ENCODE results near the gene ANKRD10. TPM values are rescaled to one million over a fixed set of nuclear protein-coding genes. Genes with fewer than 3 reads are reported as not detected.

The ANKRD10 gene
- total RNA-seq, 4 donors from 2014 or later, result 89.6 to 120 (median 110) TPM

- peaks cover 0 to 6% (median 2%) of the 10 kb centered on the region in 4 donors for H3K4me1 ChIP-seq
- no peak overlapping the region for H3K27ac ChIP-seq (replicated peaks in 1 of 4)
- H3K9me3 ChIP-seq, result no peaks in the 10 kb centered on the region
- H3K27me3 ChIP-seq, result no peaks in the 10 kb centered on the region
- WGBS, result 60% methylated on average over 5 of the region's 8 CpGs
- no peak overlapping the region for H3K4me3 ChIP-seq
- intact Hi-C loops (cut with DNase I), result loop anchor here (5.0 kb wide), 1 partner anchor 108 kb away; no protein-coding TSS in a partner anchor
- no peaks in the 10 kb centered on the region for H3K36me3 ChIP-seq
- TF ChIP-seq CTCF (IDR thresholded peaks at IDR 0.05), result peak; percentile 35 to 45 (median 39)
- no peak for TF ChIP-seq EP300 (IDR thresholded peaks at IDR 0.05)
- no peak for DNase-seq (ENCODE audit: extremely low spot score)
Observed at GRCh38 chr13:110944121-110944967, 29.5 kb upstream of the ANKRD10 start.

- 83% methylated on average over 4 of the region's 4 CpGs for WGBS
- intact Hi-C loops (cut with DNase I), result loop anchor here (5.0 kb wide), 1 partner anchor 110 kb away; no protein-coding TSS in a partner anchor
- H3K27ac ChIP-seq (replicated peaks in 1 of 4), result no peak overlapping the region
- no peaks in the 10 kb centered on the region for H3K36me3 ChIP-seq
- no peaks in the 10 kb centered on the region for H3K27me3 ChIP-seq
- no peaks in the 10 kb centered on the region for H3K9me3 ChIP-seq
- H3K4me3 ChIP-seq, result no peak overlapping the region
- H3K4me1 ChIP-seq, result peaks cover 0 to 6% (median 2%) of the 10 kb centered on the region in 4 donors
- no peak for TF ChIP-seq CTCF (IDR thresholded peaks at IDR 0.05)
- no peak for TF ChIP-seq POLR2AphosphoS5 (IDR thresholded peaks at IDR 0.05)
- DNase-seq (ENCODE audit: extremely low spot score), result no peak
Observed at GRCh38 chr13:110942248-110942981, 27.5 kb upstream of the ANKRD10 start.

- no peak for DNase-seq (ENCODE audit: extremely low spot score)
- Histone ChIP-seq H3K36me3 (no peaks in the 10 kb centered on the region), H3K9me3 (peaks cover 0 to 5% (median 2%) of the 10 kb centered on the region in 4 donors), H3K27me3 (no peaks in the 10 kb centered on the region), H3K4me1 (peaks cover 0 to 2% (median 0%) of the 10 kb centered on the region in 4 donors), H3K4me3 (no peak overlapping the region), H3K27ac (replicated peaks in 1 of 4) (no peak overlapping the region)
- TF ChIP-seq POLR2AphosphoS5 (IDR thresholded peaks at IDR 0.05) (no peak), POLR2A (IDR thresholded peaks at IDR 0.05; ENCODE audit: low read depth) (no peak), EP300 (IDR thresholded peaks at IDR 0.05) (no peak)
- intact Hi-C loops (cut with DNase I), result no loop called here
- 82% methylated on average over 13 of the region's 13 CpGs for WGBS
Observed at GRCh38 chr13:110938662-110939421, 24.0 kb upstream of the ANKRD10 start.

GRCh38 chr13:110937511-110938285, 22.8 kb upstream of the ANKRD10 start:
- Histone ChIP-seq H3K9me3 (peaks cover 0 to 16% (median 13%) of the 10 kb centered on the region in 4 donors), H3K4me1 (no peaks in the 10 kb centered on the region), H3K27me3 (no peaks in the 10 kb centered on the region), H3K27ac (replicated peaks in 1 of 4) (no peak overlapping the region), H3K36me3 (no peaks in the 10 kb centered on the region), H3K4me3 (no peak overlapping the region)
- DNase-seq (ENCODE audit: extremely low spot score), result no peak
- TF ChIP-seq CTCF (IDR thresholded peaks at IDR 0.05), result no peak
- no peak for TF ChIP-seq POLR2A (IDR thresholded peaks at IDR 0.05; ENCODE audit: low read depth)
- TF ChIP-seq EP300 (IDR thresholded peaks at IDR 0.05), result no peak
- TF ChIP-seq POLR2AphosphoS5 (IDR thresholded peaks at IDR 0.05), result no peak
- intact Hi-C loops (cut with DNase I), result no loop called here
- WGBS, result 89% methylated on average over 23 of the region's 23 CpGs
